Stimulated activated effector memory CD8-positive, alpha-beta T cell treated with anti-CD3 and anti-CD28 coated beads, Interleukin-12 subunit alpha, Interleukin-12 subunit beta, amount 100 ng/mL, for 72 hours (primary cell): ENCODE measurements around the gene ZMYND8.

Source experiments
- ATAC-seq: fragments of 150-1000 bp; cut with Tn5 transposase; 2 replicates; pipeline ENCODE4 v1.10.0; 2021
- DNase-seq, 2 donors: peaks; one replicate each; pipeline ENCODE4 v3.0.0; 2021 to 2022; ENCODE audit warnings: low spot score in 2 of 2
- H3K27ac Mint-ChIP-seq: one replicate; pipeline ENCODE4 v1.8.0; 2022; ENCODE audit warnings: mild to moderate bottlenecking, mixed read lengths
- H3K36me3 Mint-ChIP-seq: one replicate; pipeline ENCODE4 v1.8.0; 2022; ENCODE audit warnings: mild to moderate bottlenecking, mixed read lengths
- H3K4me1 Mint-ChIP-seq: one replicate; pipeline ENCODE4 v1.8.0; 2022; ENCODE audit warnings: mixed read lengths
- H3K4me3 Mint-ChIP-seq: one replicate; pipeline ENCODE4 v1.8.0; 2022; ENCODE audit warnings: mild to moderate bottlenecking, mixed read lengths
- H3K9me3 Mint-ChIP-seq: one replicate; pipeline ENCODE4 v1.8.0; 2022; ENCODE audit warnings: mixed read lengths

Gene ZMYND8

DNA sequence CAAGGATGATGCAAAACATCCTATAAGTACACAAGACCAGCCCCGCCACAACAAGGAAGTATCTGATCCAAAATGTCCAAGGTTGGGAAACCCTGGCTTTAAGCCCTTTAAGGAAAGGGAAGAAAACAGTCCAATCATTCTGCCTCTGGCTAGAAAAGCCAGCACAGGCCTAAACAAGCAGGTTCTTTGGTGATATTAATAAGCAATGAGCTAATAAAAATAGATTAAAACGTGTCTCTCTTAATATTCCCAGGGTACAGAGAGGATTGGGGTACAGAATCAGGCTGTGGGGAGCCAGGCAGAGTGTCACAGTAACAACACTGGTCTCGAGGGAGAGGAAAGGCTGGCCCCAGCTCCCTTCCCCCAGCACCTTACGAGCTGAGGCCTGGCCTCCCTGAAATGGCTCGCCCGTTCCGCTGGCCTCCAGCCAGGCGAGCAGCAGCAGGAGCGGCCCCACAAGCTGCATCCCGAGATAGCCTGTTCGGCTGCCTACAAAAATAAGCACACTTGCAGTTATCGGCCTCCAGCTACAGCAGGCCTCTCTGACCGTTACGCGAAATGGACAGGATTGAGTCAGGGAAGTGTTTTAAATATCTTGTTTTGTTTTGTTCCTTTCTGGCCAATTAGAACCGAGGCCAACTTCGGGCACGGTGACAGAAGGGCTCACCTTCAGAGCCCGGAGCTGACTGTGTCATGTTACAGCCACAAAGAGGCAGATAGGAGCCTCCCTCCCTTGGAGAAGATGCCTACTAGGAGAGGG lies 4.0 kb upstream of the ZMYND8 start:
- Mint-ChIP-seq H3K9me3 (no peaks in the 10 kb centered on the region), H3K27ac (no peak overlapping the region), H3K4me1 (peaks cover 35% of the 10 kb centered on the region), H3K4me3 (no peak overlapping the region), H3K36me3 (peaks cover 14% of the 10 kb centered on the region)
- ATAC-seq = no peak
- DNase-seq = no peak

DNA sequence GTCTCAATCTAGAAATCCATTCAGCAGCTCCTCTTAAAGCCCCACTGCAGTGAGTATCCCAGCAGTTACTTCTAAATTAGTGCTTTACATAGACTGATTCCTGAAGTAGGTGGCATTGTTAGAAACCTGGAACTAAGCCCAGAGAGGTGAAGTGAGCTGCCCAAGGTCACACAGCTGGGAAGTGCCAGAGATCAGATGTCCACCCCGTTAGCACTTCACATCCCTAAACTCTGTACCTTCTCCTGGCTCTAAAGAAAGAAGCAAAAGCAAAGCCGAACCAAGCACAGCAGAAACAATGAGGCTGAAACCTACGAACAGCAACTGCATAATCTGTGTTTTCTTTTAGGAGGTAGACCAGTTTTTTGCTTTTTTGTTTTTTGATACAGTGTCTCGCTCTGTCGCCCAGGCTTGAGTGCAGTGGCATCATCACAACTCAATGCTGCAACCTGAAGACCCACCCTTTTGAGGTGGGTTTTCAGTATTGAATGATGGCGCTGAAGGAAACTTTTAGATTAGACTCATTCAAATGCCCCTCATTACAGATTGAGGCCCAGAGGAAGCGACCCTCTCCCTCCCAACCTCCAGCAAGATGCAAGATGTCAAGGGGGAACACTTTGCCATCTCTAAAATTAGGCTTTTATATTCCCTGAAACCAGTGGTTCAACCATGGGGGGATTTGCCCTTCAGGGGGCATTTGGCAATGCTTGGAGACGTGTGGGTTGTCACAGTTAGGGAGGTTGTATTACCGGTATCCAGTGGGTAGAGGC lies 3.2 kb upstream of the ZMYND8 start:
- H3K27ac Mint-ChIP-seq = peak overlapping the region; percentile 43
- H3K4me3 Mint-ChIP-seq = no peak overlapping the region
- ATAC-seq (no peak), DNase-seq (no peak)
- peaks cover 20% of the 10 kb centered on the region for H3K36me3 Mint-ChIP-seq
- no peaks in the 10 kb centered on the region for H3K9me3 Mint-ChIP-seq
- H3K4me1 Mint-ChIP-seq = peaks cover 42% of the 10 kb centered on the region

DNA sequence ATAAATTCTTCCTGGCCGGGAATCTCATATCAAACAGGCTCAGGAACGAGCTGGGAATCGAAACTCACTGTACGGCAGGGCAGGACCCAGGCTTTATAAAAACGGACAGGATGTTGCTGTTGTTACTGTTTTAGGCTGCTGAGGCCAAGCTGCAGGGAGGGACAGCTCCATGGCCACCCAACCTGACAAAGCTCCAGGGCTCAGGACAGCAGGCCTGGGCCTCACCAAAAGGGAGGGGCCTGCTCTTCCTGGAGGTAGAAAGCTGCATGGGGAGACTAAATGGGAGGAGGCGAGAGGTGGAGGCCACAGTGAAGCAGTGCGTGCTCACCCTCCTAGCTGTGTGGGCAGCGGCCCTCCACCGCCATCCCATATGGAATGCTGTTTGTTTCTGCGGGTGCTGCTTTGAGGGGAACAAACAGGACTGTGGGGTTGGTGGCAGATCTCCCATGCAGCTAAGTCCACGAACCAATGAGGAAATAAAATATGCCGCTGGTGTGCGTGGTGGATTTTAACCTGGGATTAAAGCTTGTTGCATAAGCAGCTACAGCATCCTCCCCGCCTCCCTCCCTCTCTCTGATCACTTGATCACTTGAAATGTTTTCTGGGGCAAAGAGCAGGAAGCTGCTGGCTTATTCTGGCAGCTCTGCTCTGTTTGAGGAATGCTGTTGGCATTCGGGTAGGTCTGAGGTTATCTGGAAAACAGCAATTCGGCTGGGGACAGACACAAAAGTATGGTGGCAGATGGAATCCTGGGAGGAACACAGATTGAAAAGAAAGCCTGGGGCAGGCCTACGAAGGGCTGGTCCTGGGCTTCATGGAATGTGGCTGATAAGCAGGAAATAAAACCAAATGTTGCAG lies 2.4 kb upstream of the ZMYND8 start:
- H3K4me1 Mint-ChIP-seq = peaks cover 50% of the 10 kb centered on the region

DNA sequence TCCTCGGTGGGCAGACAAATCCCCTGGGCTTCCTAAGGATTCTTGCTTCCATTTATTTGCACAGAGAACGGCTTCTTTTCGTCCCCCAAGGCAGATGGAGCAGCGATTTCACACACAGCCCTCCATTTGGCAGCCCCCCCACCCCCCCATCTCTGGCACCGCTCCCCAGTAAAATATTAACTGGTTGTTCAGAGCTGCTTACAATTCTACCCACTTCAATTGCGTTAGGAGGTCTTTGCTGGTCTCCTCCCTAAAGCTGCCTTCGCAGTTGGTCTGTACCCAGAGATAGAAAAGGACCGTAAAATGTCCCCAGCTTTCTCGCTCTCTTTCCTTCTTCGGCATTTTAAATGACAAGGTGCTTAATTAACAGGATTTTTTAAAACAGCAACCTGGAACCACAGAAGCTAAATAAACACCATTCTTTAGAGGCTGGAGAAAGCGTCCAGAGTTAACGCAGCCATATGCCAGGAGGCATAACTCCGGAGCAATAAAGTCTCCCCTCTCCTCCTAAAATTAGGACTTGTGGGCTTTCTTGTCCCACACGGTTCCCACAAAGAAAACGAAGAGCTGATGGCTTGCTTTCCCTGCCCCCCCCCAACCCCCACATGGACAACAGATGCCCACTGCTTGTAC lies 1.7 kb upstream of the ZMYND8 start:
- H3K27ac Mint-ChIP-seq = peak overlapping the region; percentile 99
- DNase-seq (no peak), ATAC-seq (no peak)
- peaks cover 24% of the 10 kb centered on the region for H3K36me3 Mint-ChIP-seq
- H3K4me3 Mint-ChIP-seq = no peak overlapping the region
- H3K9me3 Mint-ChIP-seq = no peaks in the 10 kb centered on the region
- H3K4me1 Mint-ChIP-seq = peaks cover 58% of the 10 kb centered on the region

More for the DNA sequence above, 2.4 kb upstream of the ZMYND8 start:
- DNase-seq (no peak), ATAC-seq (no peak)
- peaks cover 24% of the 10 kb centered on the region for H3K36me3 Mint-ChIP-seq
- H3K9me3 Mint-ChIP-seq = no peaks in the 10 kb centered on the region
- peak overlapping the region; percentile 99 for H3K27ac Mint-ChIP-seq
- H3K4me3 Mint-ChIP-seq = no peak overlapping the region

DNA sequence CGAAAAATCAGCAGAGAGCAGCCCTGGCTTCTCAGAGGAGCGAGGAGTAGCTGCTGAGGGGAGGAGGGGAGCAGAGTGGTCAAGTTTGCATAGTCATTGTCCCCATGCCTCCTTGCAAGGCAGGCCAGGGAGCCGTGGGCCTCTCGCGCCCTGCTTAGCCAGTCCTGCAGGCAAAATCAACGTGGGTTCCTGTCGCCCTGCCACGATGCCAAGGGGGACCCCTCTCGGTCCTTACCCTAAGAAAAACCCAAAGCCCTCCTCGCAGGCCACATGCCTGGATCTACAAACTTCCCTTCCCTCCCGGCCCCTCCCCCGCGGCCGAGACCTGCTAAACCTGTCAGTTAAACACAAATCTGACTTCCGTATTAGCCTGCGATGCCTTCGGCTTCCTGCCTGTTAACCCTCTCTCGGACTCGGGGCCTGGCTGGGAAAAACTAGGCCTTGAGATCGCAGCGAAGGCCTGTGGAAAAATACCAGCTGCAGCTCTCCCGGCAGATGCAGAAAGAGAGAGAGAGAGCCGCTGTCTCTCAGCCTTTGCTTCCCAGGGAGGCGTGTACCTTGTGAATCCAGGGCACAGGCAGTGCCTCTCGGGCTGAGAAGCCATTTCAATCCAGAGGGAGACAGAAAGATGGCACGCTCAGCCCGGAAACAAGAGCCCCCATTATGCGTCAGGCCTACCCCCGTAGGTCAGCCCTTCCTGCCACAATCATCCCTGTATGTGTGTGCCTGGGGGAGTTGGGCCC lies 968 bp upstream of the ZMYND8 start:
- peak; percentile 38 to 83 for DNase-seq
- Mint-ChIP-seq H3K4me1 (peaks cover 60% of the 10 kb centered on the region), H3K4me3 (no peak overlapping the region), H3K27ac (peak overlapping the region; percentile 99), H3K9me3 (no peaks in the 10 kb centered on the region), H3K36me3 (peaks cover 30% of the 10 kb centered on the region)
- peak; percentile 55 for ATAC-seq

DNA sequence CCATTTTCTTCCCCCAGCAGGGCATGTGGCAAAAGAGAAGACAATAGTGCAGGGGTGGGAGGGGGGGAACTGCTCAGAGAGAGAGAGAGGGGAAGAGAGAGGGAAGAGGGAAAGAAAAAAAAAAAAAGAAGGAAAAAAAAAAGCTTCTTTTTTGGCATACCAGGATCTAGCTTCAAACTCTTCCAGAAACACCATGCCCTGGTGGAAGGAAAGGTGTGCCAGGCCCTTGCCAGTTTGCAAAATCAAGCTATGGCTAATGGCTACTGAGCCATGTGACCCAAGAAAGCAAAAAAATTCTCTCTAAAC lies 326 bp downstream of the ZMYND8 start:
- no peak for ATAC-seq
- H3K36me3 Mint-ChIP-seq = peaks cover 32% of the 10 kb centered on the region
- no peak overlapping the region for H3K4me3 Mint-ChIP-seq
- peaks cover 62% of the 10 kb centered on the region for H3K4me1 Mint-ChIP-seq
- no peak for DNase-seq
- H3K27ac Mint-ChIP-seq = peak overlapping the region; percentile 99
- no peaks in the 10 kb centered on the region for H3K9me3 Mint-ChIP-seq

DNA sequence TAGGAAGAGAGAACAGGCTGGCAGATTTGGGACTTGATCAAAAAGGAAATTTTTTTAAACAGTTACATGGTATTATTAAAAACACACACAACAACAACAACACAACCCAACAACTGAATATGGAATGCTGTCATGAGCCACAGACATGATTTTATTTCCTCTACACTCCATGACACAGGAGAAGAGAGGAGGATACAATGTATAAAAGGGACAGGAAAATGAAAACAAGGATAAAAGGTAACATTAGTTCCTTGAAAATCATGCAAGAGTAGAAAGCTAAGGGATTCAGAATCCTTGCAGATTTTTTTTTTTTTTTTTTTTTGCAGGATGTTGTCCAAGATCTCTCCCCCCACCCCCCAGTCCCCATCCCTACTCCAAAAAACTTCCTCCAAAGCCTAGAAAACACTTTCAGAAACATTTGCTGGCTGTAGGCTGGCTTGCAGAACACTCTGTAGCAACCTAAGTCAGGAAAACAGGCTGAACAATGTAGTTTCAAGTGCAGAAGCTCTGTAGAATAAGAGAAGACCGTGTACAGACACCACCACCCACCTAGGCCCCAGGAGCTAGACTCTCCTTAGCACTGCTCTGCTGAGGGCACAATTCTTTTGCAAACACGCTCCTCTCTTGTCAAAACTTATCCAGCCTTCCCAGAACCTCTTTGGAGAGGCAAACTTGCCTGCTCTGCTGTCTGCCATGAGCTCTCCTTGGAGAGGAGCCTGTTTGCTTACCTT lies 845 bp downstream of the ZMYND8 start:
- ATAC-seq (no peak), DNase-seq (peak in 1 of 2 donors; percentile 57)
- Mint-ChIP-seq H3K36me3 (peaks cover 32% of the 10 kb centered on the region), H3K4me3 (no peak overlapping the region), H3K27ac (peak overlapping the region; percentile 99), H3K9me3 (no peaks in the 10 kb centered on the region), H3K4me1 (peaks cover 62% of the 10 kb centered on the region)

DNA sequence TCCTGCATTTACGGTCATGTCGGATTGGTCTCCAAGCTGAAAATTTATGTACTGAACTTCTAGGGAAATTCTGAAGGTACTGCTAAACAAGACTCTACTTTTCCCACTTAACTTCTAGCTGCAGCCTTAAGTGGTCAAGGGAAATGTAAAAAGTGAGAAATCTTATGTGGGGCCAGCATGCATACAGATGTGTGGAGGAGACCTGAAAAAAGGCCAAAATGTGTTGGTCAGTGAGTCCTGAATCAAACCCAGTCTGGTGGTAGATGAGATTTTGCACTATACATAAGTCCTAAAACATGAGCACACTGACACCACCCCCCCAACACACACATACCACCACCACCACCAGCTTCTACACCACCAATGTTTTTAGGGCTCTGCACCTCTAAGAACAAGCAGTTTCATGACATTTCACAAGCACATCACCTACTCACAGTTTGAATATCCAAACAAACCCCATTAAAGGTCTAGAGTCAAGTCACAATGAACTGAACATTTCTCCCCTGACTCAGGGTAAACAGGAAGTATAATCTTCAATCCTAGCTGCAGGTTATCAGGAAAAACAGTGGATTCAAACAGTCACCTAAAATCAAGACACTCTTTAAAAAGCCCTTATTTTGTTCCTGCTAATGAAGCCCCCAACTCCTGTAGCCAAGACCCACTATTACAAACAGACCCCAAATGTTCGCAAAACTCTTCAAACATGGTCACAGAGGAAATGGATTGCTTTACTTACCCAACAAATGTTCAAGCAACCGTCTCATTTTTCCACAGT lies 1.6 kb downstream of the ZMYND8 start:
- Mint-ChIP-seq H3K36me3 (peaks cover 32% of the 10 kb centered on the region), H3K4me1 (peaks cover 62% of the 10 kb centered on the region), H3K4me3 (no peak overlapping the region), H3K27ac (peak overlapping the region; percentile 99), H3K9me3 (no peaks in the 10 kb centered on the region)
- no peak for ATAC-seq
- no peak for DNase-seq

DNA sequence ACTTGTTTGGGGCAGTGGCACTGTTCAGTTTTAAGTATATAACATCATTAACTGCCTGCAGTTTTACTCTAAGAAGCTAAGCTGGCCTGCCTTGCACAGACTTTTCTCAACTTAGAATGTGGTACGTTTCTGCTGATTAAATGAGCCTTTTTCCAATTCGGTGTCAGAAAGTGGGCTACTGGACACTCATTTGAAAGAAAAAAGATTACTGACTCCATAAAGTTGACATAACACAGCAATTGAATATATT lies 2.1 kb downstream of the ZMYND8 start:
- ATAC-seq = no peak
- Mint-ChIP-seq H3K9me3 (no peaks in the 10 kb centered on the region), H3K4me1 (peaks cover 62% of the 10 kb centered on the region), H3K27ac (peak overlapping the region; percentile 99), H3K36me3 (peaks cover 32% of the 10 kb centered on the region), H3K4me3 (no peak overlapping the region)
- no peak for DNase-seq

DNA sequence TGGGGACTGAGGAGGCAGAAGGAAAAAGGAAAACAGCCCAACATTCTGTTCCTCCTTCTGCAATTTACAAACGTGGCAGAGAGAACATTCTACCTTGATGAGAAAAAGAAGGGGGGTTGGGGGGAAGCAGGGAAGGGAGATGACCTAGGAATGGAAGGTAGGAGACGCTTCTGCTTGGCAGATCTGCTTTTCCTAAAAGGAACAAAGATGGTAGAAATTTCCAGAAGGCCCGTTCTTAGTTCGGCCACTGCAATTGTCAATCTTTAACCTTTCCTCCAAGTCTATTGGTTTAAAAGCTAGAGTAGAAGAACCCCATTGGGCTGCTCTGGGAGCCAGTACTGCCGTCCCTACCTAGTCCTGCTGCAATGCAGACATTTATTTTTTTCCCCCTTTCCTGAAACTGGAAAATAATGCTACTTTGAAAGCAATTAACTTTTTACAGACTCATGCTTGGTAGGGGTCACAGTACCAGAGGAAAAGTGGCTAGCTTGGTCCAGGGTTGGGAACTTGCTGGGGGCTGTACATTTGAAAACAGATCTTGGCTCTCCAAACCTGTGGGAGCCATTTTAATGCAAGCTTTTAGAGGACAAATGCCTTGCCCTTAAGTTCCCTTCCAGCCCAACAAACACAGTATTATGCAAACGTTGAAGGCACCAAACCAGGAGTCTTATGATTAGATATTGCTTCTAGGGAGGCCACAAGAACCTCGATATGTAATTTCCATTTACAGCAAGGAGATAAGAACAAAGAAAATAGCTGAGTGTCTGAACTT lies 2.6 kb downstream of the ZMYND8 start:
- Mint-ChIP-seq H3K27ac (peak overlapping the region; percentile 99), H3K9me3 (no peaks in the 10 kb centered on the region), H3K36me3 (peaks cover 32% of the 10 kb centered on the region), H3K4me3 (no peak overlapping the region), H3K4me1 (peaks cover 62% of the 10 kb centered on the region)
- DNase-seq (no peak), ATAC-seq (no peak)

DNA sequence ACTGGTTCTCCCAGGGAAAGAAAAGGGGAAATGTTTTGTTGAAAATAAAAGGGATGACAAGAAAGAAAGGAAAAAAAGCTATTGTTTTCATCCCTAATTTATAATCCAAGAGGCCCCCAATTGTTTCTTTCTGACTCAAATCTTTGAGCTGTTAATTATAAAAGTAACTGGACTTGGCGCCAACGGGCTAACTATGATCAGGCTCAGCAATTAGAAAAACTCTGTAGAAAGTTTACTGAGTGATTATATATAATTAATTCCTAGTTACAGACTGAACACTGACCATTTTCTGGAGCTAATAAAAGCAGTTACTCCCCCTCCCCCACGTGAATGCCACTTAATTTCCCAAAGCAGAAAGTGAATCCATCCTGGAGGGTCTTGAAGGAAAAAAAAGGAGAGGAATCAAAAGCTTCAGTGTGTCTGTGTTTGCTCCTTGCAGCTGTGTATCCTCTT lies 3.2 kb downstream of the ZMYND8 start:
- peaks cover 60% of the 10 kb centered on the region for H3K4me1 Mint-ChIP-seq
- no peaks in the 10 kb centered on the region for H3K9me3 Mint-ChIP-seq
- peaks cover 32% of the 10 kb centered on the region for H3K36me3 Mint-ChIP-seq
- peak overlapping the region; percentile 99 for H3K27ac Mint-ChIP-seq
- DNase-seq (no peak), ATAC-seq (no peak)
- no peak overlapping the region for H3K4me3 Mint-ChIP-seq

DNA sequence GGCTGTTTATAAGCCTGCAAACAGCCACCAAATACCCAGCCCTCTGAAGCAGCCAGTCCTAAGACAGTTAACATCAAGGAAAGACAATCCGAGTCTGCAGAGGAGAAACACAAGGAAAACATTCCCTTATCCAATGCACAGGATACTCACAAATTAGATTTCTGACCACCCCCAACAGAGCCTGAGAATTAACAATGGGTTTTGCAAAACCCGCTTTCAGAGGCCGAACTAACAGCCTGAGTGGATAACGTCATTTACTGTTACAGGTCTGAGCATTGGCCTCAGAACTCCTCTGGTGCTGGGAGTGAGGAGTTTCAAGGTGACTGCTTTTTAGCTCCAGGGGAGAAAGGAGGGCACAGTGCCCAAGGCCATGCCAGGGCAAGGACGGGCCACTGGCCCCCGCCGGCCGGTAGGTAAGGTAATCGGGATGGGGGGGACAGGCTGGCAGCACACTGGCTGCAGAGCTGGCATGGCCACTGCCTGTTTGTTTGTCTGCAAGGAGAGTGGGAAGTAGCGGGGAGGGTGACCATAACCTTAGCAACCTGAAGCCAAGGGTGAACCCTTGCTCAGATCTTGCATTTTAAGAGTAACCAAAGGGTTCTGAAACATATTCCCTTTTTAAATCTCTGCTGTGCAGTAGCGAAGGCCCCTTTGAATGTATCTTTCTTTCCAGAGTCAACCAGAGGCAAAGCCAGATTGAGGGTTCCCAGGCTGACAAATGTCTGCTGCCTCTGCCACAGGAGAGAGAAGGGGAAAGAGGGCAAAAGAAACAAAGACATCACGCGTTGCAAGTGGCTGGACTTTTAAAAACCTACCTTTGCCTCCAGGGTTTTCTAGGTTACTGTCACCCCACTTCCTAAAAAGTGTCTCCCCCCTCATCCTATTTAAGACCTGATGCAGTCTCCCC lies 3.9 kb downstream of the ZMYND8 start:
- Mint-ChIP-seq H3K9me3 (no peaks in the 10 kb centered on the region), H3K4me3 (no peak overlapping the region), H3K4me1 (peaks cover 53% of the 10 kb centered on the region), H3K36me3 (peaks cover 31% of the 10 kb centered on the region), H3K27ac (peak overlapping the region; percentile 99)
- no peak for DNase-seq
- ATAC-seq = no peak
